NCI-H1105 treated with DMSO at 0.1 percent for 48 hours (cell line): Measurements from ENCODE around the gene ADAMTS17.
A peak's percentile ranks its signal among the peaks of the same experiment; 100 is the strongest.

Experiments
- DNase-seq: peaks from one replicate; lab custom pipeline; 2025; lab: John Stamatoyannopoulos, UW

Gene ADAMTS17

GRCh38 chr15:100341750-100342560 lies at the start of gene ADAMTS17:
Gene ADAMTS17 (minus strand): TSS chr15:100341975. CDS start chr15:100341899, 76 bp downstream.
- peak; percentile 92 for DNase-seq

- DNase-seq: no peak
Observed at GRCh38 chr15:100385300-100386050, 43.7 kb upstream of the ADAMTS17 start.

- no peak for DNase-seq
Observed at GRCh38 chr15:100384108-100384410, 42.3 kb upstream of the ADAMTS17 start.

GRCh38 chr15:100383302-100384107 lies 41.7 kb upstream of the ADAMTS17 start:
- peak; percentile 9 for DNase-seq

GRCh38 chr15:100373942-100374341 lies 32.2 kb upstream of the ADAMTS17 start:
- DNase-seq: no peak

GRCh38 chr15:100373120-100373896 lies 31.5 kb upstream of the ADAMTS17 start:
- DNase-seq: no peak

GRCh38 chr15:100372739-100373119 lies 31.0 kb upstream of the ADAMTS17 start:
- DNase-seq: peak; percentile 22

- peak; percentile 37 for DNase-seq
Observed at GRCh38 chr15:100355342-100355741, 13.6 kb upstream of the ADAMTS17 start.

GRCh38 chr15:100353449-100353848 lies 11.7 kb upstream of the ADAMTS17 start:
- DNase-seq: no peak

- DNase-seq: no peak
Observed at GRCh38 chr15:100350434-100351226, 8.9 kb upstream of the ADAMTS17 start.

GRCh38 chr15:100349696-100350433 lies 8.1 kb upstream of the ADAMTS17 start:
- peak; percentile 70 for DNase-seq

- DNase-seq: no peak
Observed at GRCh38 chr15:100349321-100349695, 7.5 kb upstream of the ADAMTS17 start.

- no peak for DNase-seq
Observed at GRCh38 chr15:100348578-100348977, 6.8 kb upstream of the ADAMTS17 start.

- no peak for DNase-seq
Observed at GRCh38 chr15:100346866-100347512, 5.2 kb upstream of the ADAMTS17 start.

GRCh38 chr15:100345438-100345837 lies 3.7 kb upstream of the ADAMTS17 start:
- no peak for DNase-seq

GRCh38 chr15:100343251-100343650 lies 1.5 kb upstream of the ADAMTS17 start:
- no peak for DNase-seq

- no peak for DNase-seq
Observed at GRCh38 chr15:100341239-100341749, 481 bp downstream of the ADAMTS17 start.

GRCh38 chr15:100340721-100341238 lies 995 bp downstream of the ADAMTS17 start:
- DNase-seq: peak; percentile 16

GRCh38 chr15:100339999-100340398 lies 1.8 kb downstream of the ADAMTS17 start:
- DNase-seq: no peak
